Inferior parietal cortex (tissue), 1 donor: ENCODE measurements around the gene SH3RF3.

Experiments used
- DNase-seq: peaks from one replicate; pipeline ENCODE4 v3.0.0-alpha.2; 2016; ENCODE audit errors: extremely low spot score

SH3RF3 gene

DNA sequence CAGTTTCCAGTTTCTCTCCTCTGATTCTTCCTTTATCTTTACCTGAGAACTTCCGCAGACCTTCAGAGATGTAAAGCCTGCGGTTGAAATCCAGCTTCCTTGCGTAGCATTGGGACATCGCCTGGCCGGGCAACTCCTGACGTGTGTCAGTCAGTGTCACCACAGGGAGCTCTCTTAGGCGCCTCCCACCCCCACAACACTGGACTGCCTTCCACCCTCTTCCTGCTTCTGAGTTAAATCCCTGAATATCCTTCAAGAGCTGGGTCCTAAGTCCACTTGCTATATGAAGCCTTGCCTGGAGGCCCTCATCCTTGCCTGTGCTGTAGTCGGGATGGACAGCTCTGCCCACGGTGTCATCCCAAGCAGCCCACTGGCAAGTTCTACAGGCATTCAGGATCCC is 305.3 kb downstream of the SH3RF3 start:
- no peak for DNase-seq

DNA sequence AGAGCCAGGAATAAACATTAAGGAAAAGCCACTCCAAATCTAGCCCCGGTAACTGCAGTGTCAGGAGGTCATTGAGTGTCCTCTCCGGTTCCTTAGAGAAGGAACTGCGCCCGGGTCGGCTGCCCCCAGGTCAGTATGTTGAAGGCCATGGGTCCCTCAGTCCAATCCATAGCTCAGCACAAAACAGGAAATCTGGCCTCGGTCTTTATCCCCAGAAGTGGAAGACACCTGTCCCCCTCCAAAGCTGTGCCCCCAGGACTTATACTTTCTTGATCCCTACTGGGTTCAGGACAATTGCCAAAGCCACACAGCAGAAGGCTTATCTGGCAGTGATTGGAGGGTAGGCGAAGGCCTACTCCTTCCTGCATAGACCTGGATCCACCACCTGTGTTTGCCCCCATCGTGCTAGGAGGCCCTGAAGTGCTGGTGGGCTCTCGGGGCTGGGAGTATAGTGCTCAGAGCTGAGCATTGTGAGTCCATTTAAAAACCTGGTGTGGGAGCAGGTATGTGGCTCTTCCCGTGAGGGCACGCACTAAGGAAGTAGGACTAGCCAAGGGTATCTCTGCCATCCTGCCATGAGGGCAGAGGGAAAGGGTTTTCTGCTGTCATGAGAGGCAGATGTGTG is 306.2 kb downstream of the SH3RF3 start:
- DNase-seq = no peak

DNA sequence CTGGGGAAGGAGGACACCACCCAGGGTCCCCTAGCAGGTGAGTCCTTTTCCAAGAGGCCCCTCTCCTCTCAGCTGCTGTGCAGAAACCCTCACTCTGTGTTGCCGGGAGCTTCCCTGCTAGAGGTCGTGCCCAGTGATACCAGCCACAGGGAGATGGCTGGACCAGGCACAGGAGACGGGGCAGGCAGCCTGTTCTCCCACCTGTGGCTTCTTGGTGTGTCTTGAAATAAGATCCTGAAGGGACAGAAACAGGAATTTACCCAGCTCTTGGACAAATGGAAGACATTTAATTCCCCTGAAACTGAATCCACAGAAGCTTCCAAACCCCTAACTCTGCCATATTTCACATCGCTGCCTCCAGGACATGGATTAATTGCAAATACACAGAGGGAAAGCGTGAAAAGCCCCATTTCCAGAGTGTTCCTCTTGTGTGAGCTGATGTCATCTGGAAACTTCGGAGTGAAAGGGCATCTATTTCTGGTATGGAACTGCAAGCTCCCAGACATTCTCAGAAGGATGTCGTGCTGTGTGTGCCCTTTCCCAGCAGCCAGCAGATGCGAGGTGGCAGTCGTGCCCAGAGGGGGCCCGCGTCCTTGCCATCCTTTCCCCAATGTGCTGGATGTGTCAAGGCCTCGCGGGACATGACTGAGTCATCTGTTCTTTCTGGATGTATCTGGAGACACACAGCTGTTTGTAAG is 307.0 kb downstream of the SH3RF3 start:
- peak; percentile 6 for DNase-seq

DNA sequence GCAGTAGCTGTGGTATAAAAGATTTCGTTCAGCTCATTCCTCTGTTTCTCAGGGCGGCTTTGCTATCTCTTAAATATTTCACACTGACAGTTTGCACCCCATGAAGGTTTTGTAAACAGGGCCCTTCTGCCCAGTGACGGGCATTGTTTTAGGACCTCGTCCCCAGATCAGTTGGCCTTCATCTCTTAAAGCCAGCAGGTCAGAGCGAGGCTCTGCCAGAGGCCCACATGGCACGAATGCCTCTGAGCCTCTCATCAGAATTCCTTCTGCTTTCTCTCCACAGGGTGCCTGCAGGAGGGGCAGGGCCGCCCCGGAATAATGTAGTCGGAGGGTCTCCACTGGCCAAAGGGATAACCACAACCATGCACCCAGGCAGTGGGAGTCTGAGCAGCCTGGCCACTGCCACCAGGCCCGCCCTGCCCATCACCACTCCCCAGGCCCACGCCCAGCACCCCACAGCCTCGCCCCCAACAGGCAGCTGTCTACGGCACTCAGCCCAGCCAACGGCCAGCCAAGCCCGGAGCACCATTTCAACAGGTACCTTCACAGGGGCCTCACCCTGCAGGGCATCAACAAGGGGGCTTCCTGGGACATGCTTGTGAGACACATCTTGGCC is 307.7 kb downstream of the SH3RF3 start:
- DNase-seq = no peak

DNA sequence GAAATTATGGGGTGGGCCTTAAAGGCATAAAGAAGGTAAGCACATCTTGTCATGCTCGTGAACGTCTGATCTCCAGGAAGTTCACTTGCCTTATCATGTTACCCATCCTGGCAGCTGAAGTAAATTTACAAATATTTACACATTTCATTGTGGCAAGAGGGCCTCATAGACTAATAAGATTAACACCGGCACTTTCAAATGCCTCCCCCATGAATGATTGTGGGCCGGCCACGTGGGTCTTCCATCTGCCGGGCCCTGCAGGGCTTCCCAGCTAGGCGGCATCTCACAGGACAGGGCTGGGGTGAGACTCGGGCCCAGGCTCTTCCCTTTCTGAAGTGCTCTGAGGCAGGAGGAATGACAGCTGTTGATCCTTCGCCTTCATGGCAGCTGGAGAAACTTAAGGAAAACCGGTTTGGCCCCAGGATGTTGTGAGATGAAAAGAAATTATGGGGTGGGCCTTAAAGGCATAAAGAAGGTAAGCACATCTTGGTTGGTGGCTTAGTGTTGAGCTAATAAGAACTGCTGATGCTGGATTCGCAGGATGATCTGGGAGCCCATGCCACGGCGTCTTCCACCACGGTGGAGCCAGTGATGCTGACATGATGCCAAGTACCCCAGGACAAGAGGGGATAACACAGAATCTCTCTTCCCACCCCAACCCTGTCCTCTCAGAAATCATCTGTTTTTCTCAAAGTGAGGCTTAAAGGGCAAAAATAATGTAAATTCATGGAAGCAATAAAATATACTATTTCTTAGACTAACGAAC is 308.5 kb downstream of the SH3RF3 start:
- no peak for DNase-seq

DNA sequence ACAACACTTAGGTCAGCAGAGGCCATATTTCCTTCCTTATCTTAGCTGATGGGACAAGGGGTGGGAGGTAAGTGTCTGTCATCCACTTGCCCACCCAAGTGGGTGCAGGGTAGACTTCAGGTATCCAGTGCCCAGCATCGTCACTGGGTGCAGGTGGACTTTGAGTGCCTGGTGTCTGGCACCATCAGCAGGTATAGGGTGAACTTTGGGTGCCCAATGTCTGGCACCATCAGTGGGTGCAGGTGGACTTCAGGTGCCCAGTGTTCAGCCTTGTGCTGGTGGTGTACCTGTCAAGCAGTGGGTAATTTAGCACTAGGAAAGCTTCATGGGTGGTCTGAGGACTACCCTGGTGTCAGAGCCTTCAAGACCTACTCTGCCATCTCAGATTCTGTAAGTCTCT is 309.1 kb downstream of the SH3RF3 start:
- DNase-seq = no peak

DNA sequence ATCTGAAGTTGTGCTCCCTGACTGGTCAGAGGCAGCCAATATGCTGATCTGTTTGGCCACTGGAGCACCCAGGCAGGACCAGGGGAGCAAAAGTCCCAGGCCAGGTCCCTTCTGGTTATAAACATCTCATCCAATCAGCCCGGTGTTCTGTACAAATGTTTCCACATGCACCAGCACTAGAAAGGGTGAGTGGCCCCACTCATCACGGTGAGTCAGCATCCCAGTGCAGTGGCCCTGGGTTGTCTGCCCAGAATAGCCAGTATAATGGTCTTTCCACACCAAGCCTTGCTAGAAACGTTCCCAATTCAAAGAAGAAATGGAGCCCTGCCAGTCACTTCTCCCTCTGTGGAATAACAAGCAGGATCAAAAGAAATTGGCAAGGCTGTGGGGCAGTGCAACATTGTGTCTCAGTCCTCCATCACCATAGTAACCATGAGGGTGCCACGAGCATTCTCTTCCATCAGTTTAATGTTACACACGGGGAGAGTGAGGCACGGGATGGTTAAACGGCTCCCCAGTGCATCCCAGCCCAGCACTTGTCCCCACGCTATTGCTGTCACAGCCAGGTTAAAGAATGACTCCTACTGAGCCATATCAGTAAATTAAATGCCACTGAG is 309.9 kb downstream of the SH3RF3 start:
- peak; percentile 57 for DNase-seq

DNA sequence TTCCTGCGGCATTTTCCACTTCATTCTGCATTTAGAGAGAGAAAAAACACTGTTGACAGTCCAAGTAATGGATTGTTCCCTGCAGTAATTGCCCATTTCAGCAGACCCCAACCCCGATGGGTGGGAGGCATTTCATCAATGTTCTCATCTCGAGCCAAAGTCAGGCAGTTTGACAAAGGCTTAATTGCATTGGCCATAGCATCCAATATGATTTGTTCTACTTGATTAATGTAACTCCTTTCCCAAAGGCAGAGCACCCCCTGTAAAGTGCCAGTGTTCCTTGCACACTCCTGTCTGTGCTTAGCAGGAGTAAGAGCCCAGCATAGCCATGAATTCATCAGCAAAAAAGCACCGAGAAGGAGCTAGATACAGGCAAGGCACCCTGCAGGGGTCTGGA is 310.4 kb downstream of the SH3RF3 start:
- peak; percentile 7 for DNase-seq

DNA sequence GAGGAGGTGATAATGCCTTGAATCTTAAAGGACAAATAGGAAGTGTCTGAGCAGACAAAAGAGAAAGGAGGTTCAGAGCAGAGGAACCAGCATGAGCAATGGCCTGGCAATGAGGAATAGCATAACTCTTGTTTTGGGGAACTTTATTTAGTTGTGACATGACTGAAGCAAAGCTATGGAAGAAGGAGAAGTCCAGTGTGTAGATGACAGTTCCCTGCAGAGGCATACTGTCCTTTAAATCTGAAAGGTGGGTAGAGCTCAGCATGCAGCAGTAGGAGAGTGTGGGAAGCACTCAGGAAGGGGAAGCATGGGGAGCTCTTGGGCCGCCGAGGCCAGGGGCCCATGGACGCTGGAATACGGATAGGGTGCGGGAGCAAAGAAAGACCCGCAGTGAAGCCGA is 311.0 kb downstream of the SH3RF3 start:
- no peak for DNase-seq

DNA sequence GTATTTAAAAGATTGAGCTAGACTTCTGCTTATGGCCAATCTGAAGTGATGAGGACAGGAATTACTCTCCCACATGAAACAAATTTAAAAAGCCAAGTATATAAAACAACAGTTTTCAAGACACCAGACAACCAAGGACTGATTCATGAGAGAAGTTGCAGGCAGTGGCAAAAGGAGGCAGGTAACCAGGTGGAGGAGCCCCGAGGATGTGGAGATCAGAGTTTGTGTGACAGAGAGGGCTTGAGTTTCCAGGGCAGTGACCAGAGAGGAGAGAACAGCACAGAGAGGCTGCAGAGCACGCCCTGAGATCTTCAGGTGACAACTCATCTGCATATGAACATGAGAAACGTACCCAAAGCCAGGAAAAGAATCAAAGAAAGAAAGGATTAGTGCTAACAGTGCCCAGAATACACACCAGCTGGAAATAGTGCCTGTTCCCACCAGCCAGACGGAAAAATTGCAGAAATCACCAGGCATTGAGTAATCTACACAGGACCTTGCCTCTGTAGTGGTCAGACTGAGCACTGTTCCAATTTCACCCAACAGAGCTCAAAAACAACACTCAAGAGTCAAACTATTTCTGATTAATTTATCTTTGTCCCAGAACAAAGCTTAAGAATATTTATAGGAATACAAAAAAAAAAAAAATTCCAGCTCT is 311.6 kb downstream of the SH3RF3 start:
- no peak for DNase-seq

DNA sequence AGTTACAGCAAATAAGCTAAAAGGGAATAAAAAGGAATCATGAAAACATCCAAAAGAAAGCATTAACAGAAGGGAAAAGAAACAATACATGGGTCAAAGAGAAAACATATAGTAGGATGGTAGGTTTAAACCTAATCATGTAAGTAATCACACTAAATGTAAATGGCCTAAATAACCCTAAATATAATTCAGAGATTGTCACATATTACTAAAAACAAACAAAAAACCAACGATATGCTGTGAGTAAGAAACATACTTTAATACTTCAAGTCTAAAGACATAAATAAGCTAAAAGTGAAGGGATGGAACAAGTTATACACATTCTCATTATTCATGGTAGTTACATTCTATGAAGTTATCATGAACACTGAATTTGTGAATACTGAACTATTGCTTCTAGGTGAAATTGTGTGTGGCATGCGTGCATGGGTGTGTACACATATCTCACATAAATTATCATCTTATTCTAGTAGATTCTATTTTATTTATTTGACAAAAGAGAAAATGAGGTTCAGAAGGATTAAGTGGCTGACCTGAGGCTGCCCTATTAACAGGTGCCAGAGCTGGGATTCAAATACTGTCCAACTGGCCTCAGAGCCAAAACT is 313.8 kb downstream of the SH3RF3 start:
- DNase-seq = no peak

DNA sequence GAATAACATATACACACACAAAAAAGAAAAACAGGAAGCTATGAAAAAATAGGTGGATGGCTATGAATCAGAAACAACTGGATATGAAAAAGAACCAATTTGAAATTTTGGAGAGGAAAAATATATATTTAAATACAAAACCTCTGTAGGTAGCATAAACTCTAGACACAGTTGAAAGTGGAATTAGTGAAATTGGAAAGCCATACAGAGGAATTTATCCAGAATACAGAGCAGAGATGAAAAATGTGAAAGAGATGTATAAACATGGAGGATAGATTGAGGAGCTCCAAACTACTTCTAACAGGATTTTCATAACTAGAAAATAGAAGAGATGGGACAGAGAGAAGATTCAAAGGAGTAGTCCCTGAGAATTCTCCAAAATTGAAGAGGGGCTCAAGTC is 315.9 kb downstream of the SH3RF3 start:
- DNase-seq = no peak

DNA sequence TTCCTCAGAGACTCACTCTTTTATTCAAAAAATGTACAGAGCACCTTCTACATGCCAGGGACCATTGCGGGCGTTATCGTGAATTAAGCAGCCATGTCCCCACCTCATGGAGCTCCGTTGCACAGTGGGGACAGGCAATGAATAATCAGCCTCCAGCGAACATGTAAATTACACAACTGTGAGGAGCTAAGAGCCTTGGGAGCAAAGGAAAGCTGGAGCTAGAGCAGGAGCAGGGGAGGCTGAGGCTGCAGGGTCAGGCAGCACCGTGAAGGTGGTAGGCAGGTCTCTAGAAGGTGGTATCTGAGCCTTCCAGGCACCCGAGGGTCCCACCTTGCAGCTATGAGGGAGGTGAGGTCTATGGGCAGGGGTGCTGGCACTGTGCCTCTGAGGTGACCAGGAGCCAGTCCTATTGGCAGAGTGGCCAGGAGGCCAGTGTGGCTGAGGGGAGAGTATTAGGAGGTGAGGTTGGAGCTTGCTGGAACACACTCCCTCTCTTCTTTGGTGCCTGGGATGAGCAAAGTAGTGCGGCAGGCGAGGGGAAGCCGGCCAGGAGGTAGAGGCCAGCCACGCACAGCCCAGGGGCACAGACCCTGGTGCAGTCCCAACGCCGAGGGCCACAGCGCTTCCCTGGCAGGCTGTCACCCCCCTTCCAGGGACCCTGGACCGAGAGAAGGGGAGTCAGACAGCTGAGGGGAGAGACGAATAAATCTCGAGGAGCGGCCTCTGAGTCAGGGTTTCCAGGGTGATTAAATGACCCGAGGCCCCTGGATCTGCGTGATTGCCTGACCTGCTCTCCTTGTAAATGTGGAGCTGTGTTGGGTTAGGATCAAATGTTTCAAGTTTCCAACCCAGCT is 317.5 kb downstream of the SH3RF3 start:
- no peak for DNase-seq

DNA sequence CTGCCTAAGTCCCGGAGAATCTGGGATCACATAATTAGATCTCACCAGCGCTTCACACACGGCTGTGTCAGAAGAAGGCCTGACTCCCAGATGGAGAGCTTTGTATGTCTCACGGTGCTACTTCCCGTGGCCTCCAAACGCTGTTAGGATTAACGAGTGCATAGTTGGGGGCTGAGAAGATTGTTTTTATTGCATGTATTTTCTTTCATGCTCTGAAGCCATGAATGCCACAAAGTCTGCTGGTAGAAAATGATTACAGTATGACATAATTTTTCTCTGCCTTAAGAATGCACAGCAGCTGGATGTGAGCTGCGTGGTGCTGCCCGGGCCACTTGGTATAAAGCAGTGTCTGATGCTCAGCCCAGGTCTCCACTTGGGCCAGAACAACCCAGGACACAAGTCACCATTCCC is 318.3 kb downstream of the SH3RF3 start:
- no peak for DNase-seq

DNA sequence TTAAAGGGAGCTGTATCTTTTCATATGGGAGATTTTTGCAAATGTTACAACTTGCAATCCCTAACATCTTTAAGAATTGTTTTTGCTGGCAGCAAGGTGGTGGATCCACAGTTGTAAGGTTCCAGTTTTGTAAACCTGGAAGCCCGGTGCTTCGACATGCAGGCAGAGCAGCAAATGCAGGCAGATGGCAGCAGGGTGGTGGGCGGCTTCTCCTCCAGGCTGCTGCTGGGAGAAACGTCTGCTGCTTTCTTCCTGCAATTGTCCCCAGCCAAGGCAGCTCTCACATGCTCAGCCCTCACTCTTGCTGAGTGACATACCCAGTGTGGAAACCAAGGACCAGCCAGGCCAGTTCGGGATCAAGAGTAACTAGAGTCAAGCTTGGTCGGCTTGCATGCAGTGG is 318.8 kb downstream of the SH3RF3 start:
- DNase-seq = no peak

DNA sequence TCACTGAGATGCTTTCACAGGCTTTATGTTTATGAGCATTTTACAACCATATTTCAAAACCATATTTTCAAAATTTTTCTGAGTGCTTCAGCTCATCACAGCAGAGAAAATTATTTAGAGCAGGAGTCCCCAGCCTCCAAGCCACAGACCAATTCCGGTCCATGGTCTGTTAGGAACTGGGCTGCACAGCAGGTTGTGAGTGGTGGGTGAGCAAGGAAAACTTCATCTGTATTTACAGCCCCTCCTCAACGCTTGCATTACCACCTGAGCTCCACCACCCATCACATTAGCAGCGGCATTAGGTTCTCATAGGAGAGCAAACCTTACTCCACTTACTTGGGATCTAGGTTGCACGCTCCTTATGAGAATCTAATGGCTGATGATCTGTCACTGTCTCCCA is 319.2 kb downstream of the SH3RF3 start:
- no peak for DNase-seq

DNA sequence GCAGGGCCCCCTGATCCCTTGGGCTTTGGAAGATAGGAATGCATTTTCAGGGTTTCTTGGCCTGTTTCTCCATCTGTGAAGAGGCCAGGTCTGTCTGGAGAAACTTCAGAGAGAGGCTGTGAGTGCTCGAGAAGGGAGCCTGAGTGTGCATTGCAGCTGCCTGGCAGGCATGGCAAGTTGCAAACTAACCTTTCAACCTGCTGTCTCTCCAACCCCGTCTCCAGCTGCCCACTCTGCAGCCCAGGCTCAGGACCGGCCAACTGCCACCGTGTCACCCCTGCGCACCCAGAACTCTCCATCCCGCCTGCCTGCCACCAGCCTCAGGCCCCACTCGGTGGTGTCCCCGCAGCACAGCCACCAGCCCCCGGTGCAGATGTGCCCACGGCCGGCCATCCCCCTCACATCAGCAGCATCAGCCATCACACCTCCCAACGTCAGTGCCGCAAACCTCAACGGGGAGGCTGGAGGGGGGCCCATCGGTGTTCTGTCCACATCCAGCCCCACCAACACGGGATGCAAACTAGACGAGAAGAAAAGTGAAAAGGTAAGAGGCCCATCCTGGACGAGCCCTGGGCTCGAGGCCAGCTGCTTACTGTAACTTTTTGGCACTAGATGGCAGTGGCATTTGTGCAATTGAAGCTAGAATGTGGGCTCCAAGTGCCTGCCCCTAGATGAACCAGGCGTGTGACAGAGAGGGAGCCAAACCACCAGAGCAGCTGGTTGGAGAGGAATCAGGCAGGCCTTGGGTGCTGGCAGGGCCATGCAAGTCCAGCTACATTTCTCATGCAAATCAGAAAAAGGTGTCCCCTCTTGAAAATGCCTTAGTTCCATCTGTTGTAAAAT is 320.2 kb downstream of the SH3RF3 start:
- DNase-seq = no peak

DNA sequence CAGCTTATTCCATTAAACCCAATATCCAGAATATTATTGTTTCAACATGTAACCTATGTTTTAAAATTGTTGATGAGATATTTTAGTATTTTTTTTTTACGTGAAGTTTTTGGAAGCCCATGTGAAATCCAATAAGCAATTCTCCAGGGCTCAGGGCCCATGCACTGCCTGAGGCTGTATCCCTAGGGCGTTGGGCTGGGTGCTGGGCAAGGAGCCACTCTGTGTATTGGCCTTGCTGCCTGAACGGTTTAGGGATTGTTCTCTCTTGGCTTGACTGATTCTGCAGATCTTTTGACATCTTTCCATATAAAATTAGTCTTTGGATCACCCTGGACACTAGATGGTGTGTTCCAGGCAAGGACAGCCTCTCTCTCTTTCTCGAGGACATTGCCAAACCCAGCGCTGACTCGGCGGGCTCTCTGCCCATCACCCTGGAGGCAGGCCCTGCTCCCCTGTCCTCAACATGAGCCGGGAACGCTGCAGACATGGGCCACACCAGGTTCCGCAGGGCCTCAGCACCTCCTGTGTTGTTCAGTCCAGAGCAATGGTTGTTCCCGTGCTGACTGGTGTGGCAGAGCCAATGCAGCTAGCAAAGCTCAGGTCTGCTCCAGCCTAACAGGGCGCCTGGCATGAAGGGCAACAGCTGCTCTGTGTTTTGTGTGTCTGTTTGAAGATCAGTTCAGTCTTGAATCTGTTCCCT is 321.7 kb downstream of the SH3RF3 start:
- DNase-seq = no peak

DNA sequence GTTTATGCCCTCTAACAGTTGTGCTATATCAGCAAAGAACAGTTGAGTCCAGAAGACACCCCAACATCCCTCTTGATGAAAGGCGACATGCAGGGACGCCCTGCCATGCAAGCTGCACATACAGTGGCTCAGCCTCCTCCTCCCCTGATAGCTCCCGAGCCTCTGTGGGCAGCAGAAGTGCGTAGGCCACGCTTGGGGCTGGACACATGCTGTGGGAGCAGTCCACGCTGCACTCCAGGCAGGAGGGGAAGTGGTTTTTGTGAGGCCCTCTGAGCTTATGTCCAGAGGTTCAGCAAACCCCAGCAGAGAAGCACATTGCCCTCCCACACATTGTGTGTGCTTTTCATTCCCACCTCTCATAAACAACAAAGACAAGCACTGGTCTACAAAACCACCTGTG is 322.7 kb downstream of the SH3RF3 start:
- DNase-seq = no peak
